Testis (tissue), 3 donors: ENCODE results near the gene GFPT2. TPM values are rescaled to one million over a fixed set of nuclear protein-coding genes. Genes with fewer than 3 reads are reported as not detected.

Experiments used
- DNase-seq: peaks from one replicate; pipeline ENCODE4 v3.0.0-alpha.2; 2019
- H3K27ac ChIP-seq, 2 donors: fragments of 200-600 bp; sonication (generic); one replicate each; pipeline ENCODE4 v1.5.1; 2019
- H3K27me3 ChIP-seq: fragments of 200-600 bp; sonication (generic); one replicate; pipeline ENCODE4 v1.5.1; 2019
- H3K36me3 ChIP-seq: fragments of 200-600 bp; sonication (generic); one replicate; pipeline ENCODE4 v1.5.1; 2017; ENCODE audit warnings: low read depth; ENCODE audit errors: missing control alignments
- H3K4me1 ChIP-seq: fragments of 200-600 bp; sonication (generic); one replicate; pipeline ENCODE4 v1.5.1; 2019
- H3K4me3 ChIP-seq, 2 donors: fragments of 200-600 bp; sonication (generic); one replicate each; pipeline ENCODE4 v1.5.1; 2017 to 2019
- H3K9me3 ChIP-seq: fragments of 200-600 bp; sonication (generic); one replicate; pipeline ENCODE4 v1.5.1; 2017
- CTCF ChIP-seq, 3 experiments: fragments of 450-650 bp in 2 of 3; fragments of 200-600 bp in 1 of 3; sonication (generic) in 1 of 3; IDR thresholded peaks; one replicate each; pipeline ENCODE4 v1.5.1; 2016 to 2019; ENCODE audit warnings: antibody characterized with exemption in 3 of 3, mild to moderate bottlenecking in 2 of 3, moderate library complexity in 1 of 3
- POLR2A ChIP-seq: fragments of 450-650 bp; IDR thresholded peaks from one replicate; pipeline ENCODE4 v1.6.1; 2017; ENCODE audit warnings: antibody characterized with exemption, mild to moderate bottlenecking, moderate library complexity
- WGBS, 2 donors: methylation state at CpG; one replicate each; pipeline ENCODE4 v1.1.5; 2018; 5-methylcytosine and 5-hydroxymethylcytosine counted together
- intact Hi-C: fragments of 100-400 bp; cut with DNase I; formaldehyde crosslinking; loops from one replicate; pipeline ENCODE4 v1.15.1; 2023; ENCODE audit warnings: low total_unique reads
- polyA plus RNA-seq: library from polyadenylated mRNA; stranded (reverse); fragments of 350-450 nt; fragmentation: Illumina TruSeq; extraction: RNeasy Lipid Tissue Mini Kit (QIAGEN cat#74804); gene quantifications from one replicate; pipeline ENCODE4 v1.2.3, GENCODE V29; 2014; ENCODE audit warnings: low read depth, low replicate concordance; ENCODE audit not compliant: insufficient read depth
- total RNA-seq, 2 donors: library from RNA; depleted of rRNA; stranded (reverse); fragments of >200 nt; gene quantifications; one replicate each; pipeline ENCODE4 v1.2.3, GENCODE V29; 2016

Gene GFPT2
- total and polyA plus RNA-seq, 3 donors from 2014 or later, result 17.6 to 21.7 (median 17.9) TPM

DNA sequence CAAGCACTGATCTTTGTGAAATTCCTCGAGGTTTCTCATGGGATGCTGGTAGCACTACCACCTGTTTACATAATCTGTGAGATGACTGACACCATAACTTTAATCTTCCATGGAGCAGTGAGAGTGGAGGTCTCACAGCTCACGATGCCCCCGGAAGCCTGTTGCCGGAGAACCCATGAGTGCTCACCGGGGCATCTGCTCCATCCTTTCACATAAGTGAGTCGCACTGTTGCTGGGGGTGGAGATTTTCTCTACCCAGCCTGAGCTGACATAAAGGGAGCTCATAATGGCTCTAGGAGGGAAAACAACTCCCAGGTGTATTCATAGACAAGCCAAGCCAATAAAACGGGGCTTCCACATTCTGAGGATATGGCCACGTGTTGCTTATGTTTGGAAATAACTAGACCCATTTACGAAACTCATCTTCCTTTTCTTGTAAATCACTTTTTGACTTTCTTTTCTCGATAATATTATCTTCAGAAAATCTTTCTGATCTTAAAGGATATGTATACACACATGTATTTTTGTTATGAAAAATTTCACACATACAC, 11.2 kb upstream of the GFPT2 start:
- TF ChIP-seq CTCF (IDR thresholded peaks at IDR 0.05) (no peak), POLR2A (no peak)
- Histone ChIP-seq H3K9me3 (no peaks in the 10 kb centered on the region), H3K4me1 (no peaks in the 10 kb centered on the region), H3K4me3 (no peak overlapping the region), H3K36me3 (no peaks in the 10 kb centered on the region), H3K27ac (no peak overlapping the region), H3K27me3 (no peaks in the 10 kb centered on the region)
- WGBS, 2 donors, result 92 to 94% methylated on average over 10 of the region's 10 CpGs
- DNase-seq, result no peak
- intact Hi-C loops, result no loop called here

- no peaks in the 10 kb centered on the region for H3K9me3 ChIP-seq
- H3K4me3 ChIP-seq, result peak overlapping the region; percentile 16 to 35
- no peaks in the 10 kb centered on the region for H3K4me1 ChIP-seq
- TF ChIP-seq CTCF (IDR thresholded peaks at IDR 0.05), result no peak
- TF ChIP-seq POLR2A, result no peak
- no peak overlapping the region for H3K27ac ChIP-seq
- peak; percentile 69 for DNase-seq
- intact Hi-C loops, result no loop called here
- no peaks in the 10 kb centered on the region for H3K36me3 ChIP-seq
- 64 to 73% methylated on average over 24 of the region's 24 CpGs for WGBS, 2 donors
- no peaks in the 10 kb centered on the region for H3K27me3 ChIP-seq
Measured at GRCh38 chr5:180360078-180360957, 7.2 kb upstream of the GFPT2 start.

DNA sequence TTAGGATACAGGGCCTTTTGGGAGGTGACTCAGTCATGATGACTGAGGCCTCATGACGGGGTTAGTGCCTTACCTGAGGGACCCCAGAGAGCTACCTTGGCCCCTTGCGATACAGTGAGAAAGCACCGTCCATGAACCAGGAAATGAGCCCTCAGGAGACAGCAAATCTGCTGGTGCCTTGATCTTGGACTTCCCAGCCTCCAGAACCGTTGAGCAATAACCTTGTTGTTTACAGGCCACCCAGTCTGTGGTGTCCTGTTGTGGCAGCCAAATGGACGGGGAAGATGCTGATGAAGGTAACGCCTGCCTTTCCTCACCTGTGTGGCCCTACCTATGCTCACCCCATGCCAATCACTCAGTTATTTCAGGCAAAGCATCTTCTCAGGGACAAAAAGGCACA, 5.6 kb upstream of the GFPT2 start:
- intact Hi-C loops, result no loop called here
- Histone ChIP-seq H3K4me1 (no peaks in the 10 kb centered on the region), H3K27me3 (no peaks in the 10 kb centered on the region), H3K27ac (no peak overlapping the region), H3K9me3 (no peaks in the 10 kb centered on the region), H3K4me3 (no peak overlapping the region), H3K36me3 (no peaks in the 10 kb centered on the region)
- 97% methylated on average over 5 to 6 of the region's 6 CpGs for WGBS, 2 donors
- no peak for TF ChIP-seq CTCF (IDR thresholded peaks at IDR 0.05)
- TF ChIP-seq POLR2A, result no peak
- no peak for DNase-seq

DNA sequence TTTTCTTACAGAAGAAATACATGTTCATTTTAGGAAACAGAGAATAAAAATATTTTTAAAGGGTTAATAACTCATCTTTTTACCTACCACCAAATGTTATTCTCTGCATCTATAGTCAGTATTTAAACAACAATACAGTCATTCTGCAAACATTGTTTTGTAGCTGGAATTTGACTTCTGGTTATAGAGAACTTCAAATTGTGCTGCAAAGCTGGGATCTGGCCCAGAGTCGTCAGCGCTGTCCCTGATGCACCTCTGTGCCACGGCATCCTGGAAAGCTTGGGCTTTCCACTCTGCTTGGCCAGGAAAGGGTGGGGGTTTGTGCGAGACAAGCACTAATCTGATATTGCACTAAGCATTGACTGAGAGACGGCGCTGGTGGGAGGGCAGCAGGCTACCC, 5.0 kb upstream of the GFPT2 start:
- WGBS, 2 donors, result 93 to 99% methylated on average over 6 of the region's 6 CpGs
- intact Hi-C loops, result no loop called here

More for the DNA sequence above, 5.0 kb upstream of the GFPT2 start:
- TF ChIP-seq CTCF (IDR thresholded peaks at IDR 0.05) (no peak), POLR2A (no peak)
- Histone ChIP-seq H3K9me3 (no peaks in the 10 kb centered on the region), H3K4me3 (no peak overlapping the region), H3K27me3 (no peaks in the 10 kb centered on the region), H3K36me3 (no peaks in the 10 kb centered on the region), H3K27ac (no peak overlapping the region), H3K4me1 (no peaks in the 10 kb centered on the region)
- DNase-seq, result no peak
